ENCODE results near the gene SFTA2. TPM values are rescaled to one million over a fixed set of nuclear protein-coding genes. Genes with fewer than 3 reads are reported as not detected.

The SFTA2 gene
- total and polyA plus RNA-seq, 10 of the 15 experiments (the other 5 are each of a cell fraction or from before 2014, with no cell fraction given), result 0.15 to 0.92 (median 0.33) TPM; not detected in 4

GRCh38 chr6:30891450-30891723 is 40.6 kb downstream of the SFTA2 start:
- ChIA-PET RAD21 (ENCODE audit: unreplicated experiment) (interaction anchor here (1.2 kb wide), 1 partner anchor 10 kb away, joined by 4 read pairs; no protein-coding TSS in a partner anchor), POLR2A (interaction anchor here (0.7 kb wide), 1 partner anchor 503 kb away, joined by 4 read pairs; no protein-coding TSS in a partner anchor), CTCF (no interaction called here), SMC1A (ENCODE audit: uncharacterized antibody, unreplicated experiment) (interaction anchor here (1.0 kb wide), 1 partner anchor 16 kb away, joined by 3 read pairs; the partner anchor contains the start of gene GTF2H4)
- no peak for ATAC-seq
- in situ Hi-C loops (cut with MboI) (no loop called here), intact Hi-C loops (cut with micrococcal nuclease; ENCODE audit: unreplicated experiment) (no loop called here)
- Histone ChIP-seq H3K27ac (ENCODE audit: control insufficient read depth, insufficient read depth) (no peak overlapping the region), H3K36me3 (ENCODE audit: control insufficient read depth in 2 of 2, insufficient read depth in 2 of 2, low read length in 1 of 2) (peaks cover 0 to 6% of the 10 kb centered on the region in 2 experiments; a peak in 3 of 4 replicates), H3K27me3 (replicated peaks in 1 of 2; ENCODE audit: control insufficient read depth in 2 of 2, insufficient read depth in 2 of 2, low read length in 1 of 2) (no peaks in the 10 kb centered on the region), H3K4me3 (no peak overlapping the region), H2AFZ (ENCODE audit: control insufficient read depth, low read depth, low read length) (no peak overlapping the region), H3K4me1 (ENCODE audit: control insufficient read depth, insufficient read depth, low read length) (peaks cover under 1% of the 10 kb centered on the region), H3K4me2 (ENCODE audit: control insufficient read depth, insufficient read depth) (no peak overlapping the region), H3K9me3 (replicated peaks; ENCODE audit: control insufficient read depth, insufficient read depth, low read length) (no peaks in the 10 kb centered on the region), H3K9ac (ENCODE audit: control insufficient read depth, insufficient read depth, low read length) (no peak overlapping the region), H4K20me1 (ENCODE audit: control insufficient read depth, insufficient read depth) (no peaks in the 10 kb centered on the region), H3K79me2 (ENCODE audit: control insufficient read depth, insufficient read depth, low read length) (peaks cover under 1% of the 10 kb centered on the region)
- WGBS (ENCODE audit: insufficient coverage, insufficient replicate concordance, low lambda C conversion rate, missing lambda C conversion rate), result 63% methylated on average over 4 of the region's 4 CpGs
- FAIRE-seq, result no peak
- no TSS peak for BruUV-seq (replicated peaks)
- no peak for DNase-seq (ENCODE audit: low read depth, low spot score)
- TF ChIP-seq RELB (IDR thresholded peaks at IDR 0.05; ENCODE audit: low read depth) (no peak), ZNF622 (IDR thresholded peaks at IDR 0.05) (no peak), ZNF384 (IDR thresholded peaks at IDR 0.05; ENCODE audit: borderline replicate concordance, low read depth, low read length) (no peak), HDAC2 (IDR thresholded peaks at IDR 0.05) (no peak), MYC (IDR thresholded peaks at IDR 0.05; ENCODE audit: insufficient read depth, insufficient read length, insufficient replicate concordance, low read length, severe bottlenecking) (no peak), JUNB (IDR thresholded peaks at IDR 0.05) (no peak), GATAD2B (conservative IDR thresholded peaks at IDR 0.05; ENCODE audit: low read depth) (no peak), ZNF592 (IDR thresholded peaks at IDR 0.05) (no peak), ZNF217 (IDR thresholded peaks at IDR 0.05) (no peak), MTA3 (IDR thresholded peaks at IDR 0.05; ENCODE audit: borderline replicate concordance, low read length) (no peak), PRDM15 (CRISPR knock-in tag; IDR thresholded peaks at IDR 0.05) (no peak), NKRF (conservative IDR thresholded peaks at IDR 0.05) (no peak)
